Ovary (tissue), 9 donors: ENCODE results near the gene OGG1. TPM values are rescaled to one million over a fixed set of nuclear protein-coding genes. Genes with fewer than 3 reads are reported as not detected.

Experiments
- DNase-seq, 5 donors: peaks; one replicate each; pipeline ENCODE4 v3.0.0-alpha.2; 2019 to 2020
- H3K27ac ChIP-seq, 2 donors: fragments of 200-600 bp; one replicate each; pipeline versions ENCODE4 v1.5.1 to v1.8.0; 2019 to 2022
- H3K27me3 ChIP-seq: fragments of 200-600 bp; one replicate; pipeline ENCODE4 v1.8.0; 2022
- H3K36me3 ChIP-seq: fragments of 200-600 bp; sonication (generic); one replicate; pipeline ENCODE4 v1.5.1; 2019
- H3K4me1 ChIP-seq: one replicate; pipeline ENCODE4 v1.8.1; 2013; ENCODE audit warnings: mild to moderate bottlenecking, moderate library complexity; ENCODE audit not compliant: insufficient read depth
- H3K4me3 ChIP-seq: fragments of 200-600 bp; sonication (generic); one replicate; pipeline ENCODE4 v1.5.1; 2017
- H3K9me3 ChIP-seq, 2 donors: fragments of 200-600 bp in 1 of 2; sonication (generic) in 1 of 2; one replicate each; pipeline versions ENCODE4 v1.5.1 to v1.8.1; 2013 to 2019; ENCODE audit warnings: mild to moderate bottlenecking in 1 of 2, moderate library complexity in 1 of 2
- EP300 ChIP-seq: sonication (generic); formaldehyde crosslinking; IDR thresholded peaks from one replicate; pipeline ENCODE4 v1.6.1; 2017; ENCODE audit warnings: antibody characterized with exemption
- POLR2A ChIP-seq: fragments of 450-650 bp; IDR thresholded peaks from one replicate; pipeline ENCODE4 v1.6.1; 2017; ENCODE audit warnings: antibody characterized with exemption, mild to moderate bottlenecking, moderate library complexity
- WGBS, 3 donors: extraction: QIAGEN DNeasy Blood & Tissue Kit in 1 of 3; methylation state at CpG; one replicate each; pipeline versions ENCODE4 v1.1.5 to v1.1.7; 2013 to 2017; 5-methylcytosine and 5-hydroxymethylcytosine counted together
- intact Hi-C, 4 donors: fragments of 100-400 bp; cut with DNase I; formaldehyde crosslinking; loops; one replicate each; pipeline versions ENCODE4 v1.11.0 to v1.15.1; 2022 to 2023
- polyA plus RNA-seq, 2 donors: library from polyadenylated mRNA; stranded (reverse); fragments of 200-250 nt in 1 of 2; fragments of 350-450 nt in 1 of 2; fragmentation: Illumina TruSeq in 1 of 2; extraction: RNeasy Lipid Tissue Mini Kit (QIAGEN cat#74804) in 1 of 2; gene quantifications; one replicate each; pipeline ENCODE4 v1.2.3, GENCODE V29; 2013 to 2014
- total RNA-seq, 7 donors: library from RNA; depleted of rRNA in 2 of 7; stranded (reverse); fragments of >200 nt in 2 of 7; fragmentation: NEBNext Ultra II Directional in 3 of 7; extraction: Animal tissue kit (Norgen Biotek cat#: 25700) in 3 of 7; gene quantifications; one replicate each; pipeline versions ENCODE4 v1.1.0 to v1.2.4, GENCODE V29; 2016 to 2023
- TF ChIP-seq, protein P1 (sequence below), 3 donors: fragments of 450-650 bp in 2 of 3; fragments of 200-600 bp in 1 of 3; IDR thresholded peaks; one replicate each; pipeline versions ENCODE4 v1.5.1 to v1.8.0; 2016 to 2022; ENCODE audit warnings: antibody characterized with exemption in 3 of 3, mild to moderate bottlenecking in 1 of 3
- donor health status: DM: no; HTN: no; CAD: no; lungs with moderate emphysema.
- donor health status: DM: no; HTN: no; CAD: no.
- donor health status: Bipolar disorder and iron deficiency.
- donor health status: DM: yes; HTN: yes; CAD: no.
- donor health status: DM: no; HTN: no; CAD: no.
- donor health status: DM: yes; HTN: yes; CAD: no.

OGG1 gene
- total and polyA plus RNA-seq, 9 donors: 16.8 to 54.3 (median 31.1) TPM

- 67 to 81% (median 68%) methylated on average over 1 of the region's 1 CpG for WGBS, 3 donors
- no peaks in the 10 kb centered on the region for H3K36me3 ChIP-seq
- intact Hi-C loops: no loop called here
Observed at GRCh38 chr3:9803494-9803893, 53.7 kb downstream of the OGG1 start.

GRCh38 chr3:9804996-9805395 is 55.2 kb downstream of the OGG1 start:
- Histone ChIP-seq H3K27ac (no peak overlapping the region), H3K36me3 (no peaks in the 10 kb centered on the region), H3K4me1 (peaks cover 2% of the 10 kb centered on the region), H3K27me3 (no peaks in the 10 kb centered on the region), H3K4me3 (no peak overlapping the region), H3K9me3 (no peaks in the 10 kb centered on the region)
- WGBS, 3 donors: 79 to 85% (median 82%) methylated on average over 5 of the region's 5 CpGs
- intact Hi-C loops: no loop called here
- no peak for DNase-seq
- no peak for TF ChIP-seq EP300
- TF ChIP-seq, protein P1, sequence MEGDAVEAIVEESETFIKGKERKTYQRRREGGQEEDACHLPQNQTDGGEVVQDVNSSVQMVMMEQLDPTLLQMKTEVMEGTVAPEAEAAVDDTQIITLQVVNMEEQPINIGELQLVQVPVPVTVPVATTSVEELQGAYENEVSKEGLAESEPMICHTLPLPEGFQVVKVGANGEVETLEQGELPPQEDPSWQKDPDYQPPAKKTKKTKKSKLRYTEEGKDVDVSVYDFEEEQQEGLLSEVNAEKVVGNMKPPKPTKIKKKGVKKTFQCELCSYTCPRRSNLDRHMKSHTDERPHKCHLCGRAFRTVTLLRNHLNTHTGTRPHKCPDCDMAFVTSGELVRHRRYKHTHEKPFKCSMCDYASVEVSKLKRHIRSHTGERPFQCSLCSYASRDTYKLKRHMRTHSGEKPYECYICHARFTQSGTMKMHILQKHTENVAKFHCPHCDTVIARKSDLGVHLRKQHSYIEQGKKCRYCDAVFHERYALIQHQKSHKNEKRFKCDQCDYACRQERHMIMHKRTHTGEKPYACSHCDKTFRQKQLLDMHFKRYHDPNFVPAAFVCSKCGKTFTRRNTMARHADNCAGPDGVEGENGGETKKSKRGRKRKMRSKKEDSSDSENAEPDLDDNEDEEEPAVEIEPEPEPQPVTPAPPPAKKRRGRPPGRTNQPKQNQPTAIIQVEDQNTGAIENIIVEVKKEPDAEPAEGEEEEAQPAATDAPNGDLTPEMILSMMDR (IDR thresholded peaks at IDR 0.05): no peak

More at GRCh38 chr3:9803494-9803893, 53.7 kb downstream of the OGG1 start:
- H3K9me3 ChIP-seq: no peaks in the 10 kb centered on the region
- no peaks in the 10 kb centered on the region for H3K27me3 ChIP-seq
- TF ChIP-seq, protein P1 (IDR thresholded peaks at IDR 0.05): no peak
- TF ChIP-seq EP300: no peak
- no peak for TF ChIP-seq POLR2A
- H3K27ac ChIP-seq: no peak overlapping the region
- H3K4me3 ChIP-seq: no peak overlapping the region
- H3K4me1 ChIP-seq: no peaks in the 10 kb centered on the region
- no peak for DNase-seq

DNA sequence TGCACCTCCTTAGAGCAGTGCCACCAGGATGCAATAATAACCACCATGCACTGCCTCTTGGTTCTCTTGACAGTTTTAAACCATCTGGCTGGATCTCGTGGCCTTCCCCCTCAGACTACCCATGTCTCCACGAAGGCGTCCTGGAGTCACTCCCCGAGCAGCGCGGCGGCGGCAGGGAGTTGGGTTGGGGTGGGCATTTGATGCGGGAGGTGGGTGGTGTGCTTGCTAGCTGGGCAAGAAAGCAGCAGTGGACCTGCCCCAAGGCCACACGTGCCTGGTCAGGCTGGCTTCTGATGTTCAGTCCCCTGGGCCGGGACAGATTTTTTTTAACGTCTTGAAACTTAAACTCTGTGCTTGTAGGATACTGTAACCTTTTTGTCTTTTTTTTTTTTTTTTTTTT is 56.4 kb downstream of the OGG1 start:
- H3K4me3 ChIP-seq: no peak overlapping the region
- no peaks in the 10 kb centered on the region for H3K27me3 ChIP-seq
- TF ChIP-seq, protein P1 (IDR thresholded peaks at IDR 0.05): no peak
- H3K4me1 ChIP-seq: peaks cover 7% of the 10 kb centered on the region
- 79 to 90% (median 84%) methylated on average over 12 of the region's 12 CpGs for WGBS, 3 donors
- H3K9me3 ChIP-seq: no peaks in the 10 kb centered on the region
- no peak for DNase-seq
- no peak overlapping the region for H3K27ac ChIP-seq
- intact Hi-C loops: no loop called here
- no peaks in the 10 kb centered on the region for H3K36me3 ChIP-seq

Other genes with a start within 250 kb of the OGG1 start
- under 1 TPM in 2 of 7 donors, not detected in 5; 0.05 to 0.51 TPM for gene LHFPL4, start 196.1 kb upstream of the OGG1 start, total RNA-seq
- not detected for gene LHFPL4, start 196.1 kb upstream of the OGG1 start, polyA plus RNA-seq
- 10 to 100 TPM; 18.0 to 27.2 (median 23.9) TPM for gene MTMR14, start 100.4 kb upstream of the OGG1 start, total RNA-seq
- gene MTMR14, start 100.4 kb upstream of the OGG1 start, polyA plus RNA-seq: 10 to 100 TPM; 22.7 to 29.2 TPM
- not detected for gene CPNE9, start 46.1 kb upstream of the OGG1 start, total RNA-seq
- gene CPNE9, start 46.1 kb upstream of the OGG1 start, polyA plus RNA-seq: under 1 TPM in 1 of 2 donors, not detected in 1; 0.07 TPM
- 10 to 100 TPM; 11.7 to 26.4 (median 23.1) TPM for gene BRPF1, start 18.2 kb upstream of the OGG1 start, total RNA-seq
- 10 to 100 TPM in 1 of 2 donors, 1 to 10 TPM in 1; 7.2 to 12.1 TPM for gene BRPF1, start 18.2 kb upstream of the OGG1 start, polyA plus RNA-seq
- gene CAMK1, start 20.0 kb downstream of the OGG1 start, total RNA-seq: 10 to 100 TPM; 38.4 to 67.3 (median 48.4) TPM
- gene CAMK1, start 20.0 kb downstream of the OGG1 start, polyA plus RNA-seq: 10 to 100 TPM; 34.8 to 38.7 TPM
- 10 to 100 TPM; 49.4 to 77.9 (median 67.4) TPM for gene TADA3, start 42.5 kb downstream of the OGG1 start, total RNA-seq
- 10 to 100 TPM; 45.5 to 49.5 TPM for gene TADA3, start 42.5 kb downstream of the OGG1 start, polyA plus RNA-seq
- 100 to 1,000 TPM in 3 of 7 donors, 10 to 100 TPM in 4; 58.3 to 123 (median 85.1) TPM for gene ARPC4, start 43.1 kb downstream of the OGG1 start, total RNA-seq
- gene ARPC4, start 43.1 kb downstream of the OGG1 start, polyA plus RNA-seq: 100 to 1,000 TPM in 1 of 2 donors, 10 to 100 TPM in 1; 75.2 to 189 TPM
- 10 to 100 TPM; 53.4 to 94.4 (median 65.1) TPM for gene TTLL3, start 60.3 kb downstream of the OGG1 start, total RNA-seq
- 10 to 100 TPM; 43.0 to 62.0 TPM for gene TTLL3, start 60.3 kb downstream of the OGG1 start, polyA plus RNA-seq
- 10 to 100 TPM; 23.3 to 32.2 (median 26.9) TPM for gene RPUSD3, start 94.1 kb downstream of the OGG1 start, total RNA-seq
- gene RPUSD3, start 94.1 kb downstream of the OGG1 start, polyA plus RNA-seq: 10 to 100 TPM; 19.4 to 21.5 TPM
- 1 to 10 TPM in 2 of 7 donors, under 1 TPM in 1, not detected in 4; 0.23 to 3.0 (median 1.2) TPM for gene CIDEC, start 130.3 kb downstream of the OGG1 start, total RNA-seq
- 1 to 10 TPM in 1 of 2 donors, not detected in 1; 1.4 TPM for gene CIDEC, start 130.3 kb downstream of the OGG1 start, polyA plus RNA-seq
- 10 to 100 TPM; 25.7 to 39.9 (median 31.6) TPM for gene JAGN1, start 140.7 kb downstream of the OGG1 start, total RNA-seq
- gene JAGN1, start 140.7 kb downstream of the OGG1 start, polyA plus RNA-seq: 10 to 100 TPM; 36.2 to 54.0 TPM
- 1 to 10 TPM in 6 of 7 donors, under 1 TPM in 1; 0.48 to 3.6 (median 1.3) TPM for gene IL17RE, start 152.9 kb downstream of the OGG1 start, total RNA-seq
- 1 to 10 TPM; 1.1 to 2.0 TPM for gene IL17RE, start 152.9 kb downstream of the OGG1 start, polyA plus RNA-seq
- 10 to 100 TPM; 24.0 to 46.5 (median 37.4) TPM for gene IL17RC, start 167.1 kb downstream of the OGG1 start, total RNA-seq
- gene IL17RC, start 167.1 kb downstream of the OGG1 start, polyA plus RNA-seq: 10 to 100 TPM; 14.2 to 34.1 TPM
- 10 to 100 TPM; 11.2 to 35.2 (median 29.0) TPM for gene CRELD1, start 183.9 kb downstream of the OGG1 start, total RNA-seq
- 10 to 100 TPM; 18.3 to 31.8 TPM for gene CRELD1, start 183.9 kb downstream of the OGG1 start, polyA plus RNA-seq
- 1 to 10 TPM; 1.4 to 6.0 (median 2.6) TPM for gene PRRT3, start 202.5 kb downstream of the OGG1 start, total RNA-seq
- 1 to 10 TPM; 1.0 TPM for gene PRRT3, start 202.5 kb downstream of the OGG1 start, polyA plus RNA-seq
- 10 to 100 TPM; 21.3 to 45.2 (median 28.4) TPM for gene EMC3, start 236.9 kb downstream of the OGG1 start, total RNA-seq
- gene EMC3, start 236.9 kb downstream of the OGG1 start, polyA plus RNA-seq: 100 to 1,000 TPM in 1 of 2 donors, 10 to 100 TPM in 1; 46.0 to 108 TPM